Camera-type eye (tissue), 1 donor: ENCODE results near the gene DEF6. TPM values are rescaled to one million over a fixed set of nuclear protein-coding genes. Genes with fewer than 3 reads are reported as not detected.

Experiments used
- total RNA-seq: library from RNA; depleted of rRNA; stranded (reverse); fragments of >200 nt; gene quantifications from one replicate; pipeline ENCODE4 v1.2.3, GENCODE V29; 2014

DEF6 gene, protein sequence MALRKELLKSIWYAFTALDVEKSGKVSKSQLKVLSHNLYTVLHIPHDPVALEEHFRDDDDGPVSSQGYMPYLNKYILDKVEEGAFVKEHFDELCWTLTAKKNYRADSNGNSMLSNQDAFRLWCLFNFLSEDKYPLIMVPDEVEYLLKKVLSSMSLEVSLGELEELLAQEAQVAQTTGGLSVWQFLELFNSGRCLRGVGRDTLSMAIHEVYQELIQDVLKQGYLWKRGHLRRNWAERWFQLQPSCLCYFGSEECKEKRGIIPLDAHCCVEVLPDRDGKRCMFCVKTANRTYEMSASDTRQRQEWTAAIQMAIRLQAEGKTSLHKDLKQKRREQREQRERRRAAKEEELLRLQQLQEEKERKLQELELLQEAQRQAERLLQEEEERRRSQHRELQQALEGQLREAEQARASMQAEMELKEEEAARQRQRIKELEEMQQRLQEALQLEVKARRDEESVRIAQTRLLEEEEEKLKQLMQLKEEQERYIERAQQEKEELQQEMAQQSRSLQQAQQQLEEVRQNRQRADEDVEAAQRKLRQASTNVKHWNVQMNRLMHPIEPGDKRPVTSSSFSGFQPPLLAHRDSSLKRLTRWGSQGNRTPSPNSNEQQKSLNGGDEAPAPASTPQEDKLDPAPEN
- total RNA-seq: 7.1 TPM

GRCh38 chr6:35297601-35298481, at the start of gene DEF6:
DEF6 (plus strand) TSS chr6:35297818; CDS start chr6:35297857, 39 bp downstream.

DNA sequence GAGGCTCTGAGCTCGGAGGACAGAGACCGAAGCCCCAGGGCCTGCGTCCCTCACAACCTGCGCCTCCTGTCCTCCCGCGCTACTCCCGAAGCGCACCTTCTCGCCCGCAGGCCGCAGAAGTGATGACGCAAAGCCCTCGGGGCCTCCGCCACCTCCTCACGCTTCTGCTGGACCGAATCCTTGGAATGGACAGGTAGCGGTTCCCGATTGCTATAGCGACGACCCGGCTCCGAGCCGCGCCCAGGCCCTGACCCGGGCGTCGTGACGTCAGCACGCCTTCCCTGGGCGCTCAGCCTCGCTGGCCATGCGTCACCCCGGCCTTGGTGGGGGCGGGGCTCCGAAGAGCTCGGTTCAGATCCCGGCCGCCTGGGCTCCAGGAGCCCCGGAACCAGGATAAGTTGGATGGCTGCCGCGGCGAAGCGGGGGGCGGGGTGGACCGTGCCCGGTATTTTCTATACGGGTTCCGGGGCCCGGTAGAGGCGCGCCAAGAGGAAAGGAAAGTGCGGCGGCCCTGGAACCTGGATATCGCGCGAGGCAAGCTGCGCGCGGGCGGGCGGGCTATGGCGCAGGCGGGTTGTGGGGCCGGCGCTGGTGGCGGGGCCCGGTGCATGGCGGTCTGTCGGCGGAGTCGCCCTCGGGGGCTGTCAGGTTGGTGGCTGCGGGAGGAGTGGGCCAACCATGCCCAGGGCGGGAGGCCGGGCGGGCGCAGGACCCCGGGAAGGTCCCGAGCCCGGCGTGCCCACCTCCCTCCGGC, 38.2 kb upstream of the DEF6 start, which contains the start of gene ZNF76:
Gene ZNF76 (plus strand): TSS at position 542 of the 754 bp plus-strand sequence. CDS start 21,417 bp downstream, outside the sequence.

GRCh38 chr6:35342258-35343091, 44.9 kb downstream of the DEF6 start, which contains the start of gene PPARD:
PPARD (plus strand) TSS chr6:35342558; CDS start chr6:35411088, 68,530 bp downstream.

Other genes starting within 250 kb of the DEF6 start
- gene TCP11, start 156.5 kb upstream of the DEF6 start, total RNA-seq: 0.99 TPM
- gene SCUBE3, start 83.9 kb upstream of the DEF6 start, total RNA-seq: 10.0 TPM
- 34.7 TPM for gene ZNF76, start 38.1 kb upstream of the DEF6 start, total RNA-seq
- 9.4 TPM for gene PPARD, start 44.7 kb downstream of the DEF6 start, total RNA-seq
- 9.3 TPM for gene FANCE, start 154.5 kb downstream of the DEF6 start, total RNA-seq
- gene RPL10A, start 170.6 kb downstream of the DEF6 start, total RNA-seq: 925 TPM
- gene TEAD3, start 199.3 kb downstream of the DEF6 start, total RNA-seq: 11.1 TPM
- 78.5 TPM for gene TULP1, start 215.1 kb downstream of the DEF6 start, total RNA-seq